Memory B cell (primary cell): Measurements from ENCODE around the gene GALNT10.

Experiments
- ATAC-seq: fragments of 150-1000 bp; cut with Tn5 transposase; 2 replicates; pipeline ENCODE4 v1.10.0; 2021; ENCODE audit warnings: low read depth, mild to moderate bottlenecking, moderate library complexity
- DNase-seq, 2 donors: peaks; one replicate each; pipeline ENCODE4 v3.0.0; 2022; ENCODE audit warnings: low spot score in 2 of 2
- H3K27ac Mint-ChIP-seq: one replicate; pipeline ENCODE4 v1.8.0; 2022; ENCODE audit warnings: mild to moderate bottlenecking, moderate library complexity, mixed read lengths
- H3K27me3 Mint-ChIP-seq: one replicate; pipeline ENCODE4 v1.8.0; 2022; ENCODE audit warnings: mixed read lengths
- H3K36me3 Mint-ChIP-seq: one replicate; pipeline ENCODE4 v1.8.0; 2022; ENCODE audit warnings: mild to moderate bottlenecking, mixed read lengths
- H3K4me1 Mint-ChIP-seq: one replicate; pipeline ENCODE4 v1.8.0; 2022; ENCODE audit warnings: mixed read lengths
- H3K4me3 Mint-ChIP-seq: one replicate; pipeline ENCODE4 v1.8.0; 2022; ENCODE audit warnings: mild to moderate bottlenecking, moderate library complexity, mixed read lengths
- H3K9me3 Mint-ChIP-seq: one replicate; pipeline ENCODE4 v1.8.0; 2022; ENCODE audit warnings: mixed read lengths

GALNT10 gene

DNA sequence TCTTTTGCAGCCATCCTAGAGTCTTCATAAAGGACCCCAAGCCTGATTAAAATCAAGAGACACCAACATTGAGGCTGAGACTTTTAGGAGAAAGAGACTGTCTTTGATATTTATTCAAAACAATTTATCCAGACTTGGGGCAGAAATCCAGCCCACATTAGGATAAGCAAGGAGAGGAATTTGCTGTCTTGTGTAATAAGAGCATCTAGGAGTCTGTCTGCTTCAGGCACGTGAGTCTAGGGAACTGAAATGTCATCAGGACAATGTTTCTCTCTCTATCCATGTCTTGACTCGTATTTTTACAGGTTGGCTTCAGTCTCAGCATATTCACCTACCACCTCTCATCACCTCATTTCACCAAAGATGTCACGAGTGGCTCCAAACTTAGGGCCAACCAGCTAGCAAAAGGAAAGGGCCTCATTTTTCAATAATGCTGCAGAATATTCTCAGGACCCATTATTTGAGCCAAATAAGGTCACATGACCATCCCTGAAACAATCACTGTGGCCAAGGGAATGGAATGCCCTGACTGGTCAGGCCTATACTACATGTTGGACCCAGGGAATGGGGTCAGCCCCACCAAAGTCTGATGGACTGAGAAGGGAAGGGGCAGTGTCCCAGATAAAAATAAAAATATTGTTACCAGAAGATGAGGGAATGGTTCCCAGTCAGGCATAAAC, 184.9 kb downstream of the GALNT10 start:
- Mint-ChIP-seq H3K4me3 (no peak overlapping the region), H3K4me1 (peaks cover 4% of the 10 kb centered on the region), H3K27me3 (no peaks in the 10 kb centered on the region), H3K9me3 (no peaks in the 10 kb centered on the region), H3K36me3 (peaks cover 37% of the 10 kb centered on the region), H3K27ac (no peak overlapping the region)
- DNase-seq (no peak), ATAC-seq (no peak)

DNA sequence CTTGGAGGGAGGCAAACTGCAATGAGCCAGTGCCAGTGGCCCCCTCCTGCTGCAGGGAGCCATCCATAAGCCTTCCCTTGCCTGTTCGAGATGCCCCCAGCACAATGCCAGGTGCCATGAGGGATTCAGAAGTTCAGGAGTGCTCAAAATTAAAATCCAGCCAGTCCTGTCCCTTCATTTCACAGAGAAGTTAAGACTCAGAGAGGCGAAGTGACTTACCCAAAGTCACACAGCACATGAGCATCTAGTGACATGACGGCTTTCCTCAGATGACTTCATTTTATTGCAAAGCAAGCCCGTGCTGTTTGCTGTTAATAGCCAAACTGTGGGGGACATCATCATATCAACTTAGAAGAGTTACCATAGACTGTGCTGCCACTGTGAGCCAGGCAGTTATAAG, 185.9 kb downstream of the GALNT10 start:
- Mint-ChIP-seq H3K27ac (peak overlapping the region; percentile 7), H3K9me3 (no peaks in the 10 kb centered on the region), H3K27me3 (no peaks in the 10 kb centered on the region), H3K36me3 (peaks cover 40% of the 10 kb centered on the region), H3K4me3 (no peak overlapping the region), H3K4me1 (peaks cover 4% of the 10 kb centered on the region)
- DNase-seq: no peak
- no peak for ATAC-seq

- Mint-ChIP-seq H3K4me3 (no peak overlapping the region), H3K9me3 (no peaks in the 10 kb centered on the region), H3K27ac (no peak overlapping the region), H3K27me3 (no peaks in the 10 kb centered on the region), H3K36me3 (peaks cover 45% of the 10 kb centered on the region), H3K4me1 (peaks cover 8% of the 10 kb centered on the region)
- DNase-seq: no peak
- ATAC-seq: no peak
These were observed 187.4 kb downstream of the GALNT10 start for GRCh38 chr5:154377754-154378533.

GRCh38 chr5:154380263-154380662, 189.7 kb downstream of the GALNT10 start:
- Mint-ChIP-seq H3K9me3 (no peaks in the 10 kb centered on the region), H3K4me1 (peaks cover 25% of the 10 kb centered on the region), H3K27me3 (no peaks in the 10 kb centered on the region), H3K27ac (no peak overlapping the region), H3K36me3 (peaks cover 52% of the 10 kb centered on the region), H3K4me3 (no peak overlapping the region)
- no peak for ATAC-seq
- no peak for DNase-seq

DNA sequence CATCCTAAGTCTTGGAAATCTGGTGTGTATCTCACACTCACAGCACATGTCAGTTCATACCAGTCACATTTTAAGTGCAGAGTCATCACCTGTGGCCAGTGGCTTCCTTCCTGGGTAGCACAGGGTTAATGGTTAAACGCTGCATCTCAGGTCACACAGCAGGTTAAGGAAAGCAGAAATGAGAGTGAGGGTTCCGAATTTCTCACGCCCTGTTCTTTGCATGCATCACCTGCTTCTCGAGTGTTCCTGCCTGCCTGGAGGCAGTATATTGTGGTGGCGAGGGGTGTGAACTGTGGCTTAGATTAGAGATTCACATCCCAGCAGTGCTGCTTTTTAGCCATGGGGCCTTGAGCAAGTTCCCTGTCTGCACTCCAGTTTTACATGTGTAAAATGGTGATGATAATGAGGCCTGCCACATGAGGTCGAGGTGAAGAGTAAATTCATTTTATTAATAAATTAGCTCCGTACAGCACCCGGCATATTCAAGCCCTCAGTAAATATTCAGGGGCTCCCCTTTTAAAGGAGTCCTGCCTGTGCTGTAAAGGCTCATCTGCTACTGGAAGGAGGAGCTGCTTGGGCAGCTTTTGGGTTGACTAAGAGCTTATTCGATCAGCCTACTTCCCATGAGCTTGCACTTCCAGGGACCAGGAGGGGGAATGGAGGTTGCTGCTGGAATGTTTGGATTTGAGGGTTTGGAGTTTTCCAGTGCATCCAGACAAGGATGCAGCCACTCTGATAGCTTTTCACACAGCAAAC, 194.1 kb downstream of the GALNT10 start:
- Mint-ChIP-seq H3K9me3 (no peaks in the 10 kb centered on the region), H3K36me3 (peaks cover 28% of the 10 kb centered on the region), H3K4me3 (peak overlapping the region; percentile 82), H3K27me3 (no peaks in the 10 kb centered on the region), H3K4me1 (peaks cover 25% of the 10 kb centered on the region), H3K27ac (peak overlapping the region; percentile 88)
- DNase-seq: peak; percentile 51 to 75
- ATAC-seq: peak; percentile 90

GRCh38 chr5:154385236-154385512, 194.6 kb downstream of the GALNT10 start:
- peak; percentile 73 for ATAC-seq
- Mint-ChIP-seq H3K27ac (peak overlapping the region; percentile 88), H3K9me3 (no peaks in the 10 kb centered on the region), H3K4me3 (peak overlapping the region; percentile 82), H3K4me1 (peaks cover 25% of the 10 kb centered on the region), H3K27me3 (no peaks in the 10 kb centered on the region), H3K36me3 (peaks cover 27% of the 10 kb centered on the region)
- peak in 1 of 2 donors; percentile 50 for DNase-seq

DNA sequence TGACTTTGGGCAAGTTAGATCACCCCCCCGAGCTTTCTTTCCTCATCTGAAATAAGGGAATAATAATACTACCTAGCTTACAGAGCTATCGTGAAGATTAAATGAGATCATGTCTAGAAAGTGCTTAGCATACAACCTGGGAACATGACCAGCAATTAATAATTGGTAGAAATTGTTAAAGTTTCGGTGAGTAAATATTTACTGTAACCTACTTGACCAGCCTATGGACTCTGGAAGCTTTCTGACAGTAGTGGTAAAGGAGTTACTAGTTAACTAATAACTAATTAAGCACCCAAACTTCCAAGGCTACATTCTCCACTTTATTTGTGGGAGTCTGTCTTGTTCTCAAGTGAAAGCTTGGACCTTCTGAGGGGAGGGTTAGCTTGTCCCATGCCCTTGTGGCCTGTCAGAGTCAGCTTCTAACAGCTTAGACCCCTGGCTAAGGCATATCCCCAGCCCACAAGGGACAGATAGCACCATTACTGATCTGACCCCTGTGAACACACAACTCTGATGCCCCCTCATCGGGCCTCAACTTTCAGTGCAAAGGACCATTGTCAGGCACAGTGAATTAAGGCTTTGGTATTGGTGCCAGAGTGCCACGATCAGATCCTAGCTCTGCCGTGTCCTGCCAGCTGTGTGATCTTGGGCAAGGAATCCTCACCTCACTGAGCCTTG, 196.6 kb downstream of the GALNT10 start:
- no peaks in the 10 kb centered on the region for H3K27me3 Mint-ChIP-seq
- peaks cover 21% of the 10 kb centered on the region for H3K4me1 Mint-ChIP-seq
- no peak for DNase-seq
- no peak for ATAC-seq
- H3K9me3 Mint-ChIP-seq: no peaks in the 10 kb centered on the region
- H3K4me3 Mint-ChIP-seq: no peak overlapping the region
- peaks cover 18% of the 10 kb centered on the region for H3K36me3 Mint-ChIP-seq
- H3K27ac Mint-ChIP-seq: peak overlapping the region; percentile 88

- ATAC-seq (no peak), DNase-seq (no peak)
- H3K27ac Mint-ChIP-seq: no peak overlapping the region
- peaks cover 19% of the 10 kb centered on the region for H3K4me1 Mint-ChIP-seq
- H3K36me3 Mint-ChIP-seq: peaks cover 23% of the 10 kb centered on the region
- no peak overlapping the region for H3K4me3 Mint-ChIP-seq
- H3K27me3 Mint-ChIP-seq: no peaks in the 10 kb centered on the region
- no peaks in the 10 kb centered on the region for H3K9me3 Mint-ChIP-seq
These were observed 198.3 kb downstream of the GALNT10 start for GRCh38 chr5:154388842-154389241.

DNA sequence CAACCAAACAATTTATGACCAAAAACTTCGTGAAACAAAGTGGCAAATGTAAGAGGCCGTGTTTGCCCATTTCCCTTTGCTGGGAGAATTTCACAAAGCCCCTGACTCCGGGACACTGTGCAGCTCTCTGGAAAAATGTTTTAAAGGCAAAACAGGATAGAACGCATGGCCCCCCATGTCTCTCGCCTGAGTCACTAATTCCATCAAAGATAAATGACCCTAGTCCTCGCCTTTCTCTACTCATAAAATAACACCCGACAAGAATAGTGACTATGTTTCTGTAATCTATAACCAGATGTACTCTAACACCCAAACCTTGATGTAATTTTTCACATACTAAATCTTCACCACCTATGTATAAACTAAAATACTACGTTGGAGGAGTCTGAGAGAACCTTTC, 199.6 kb downstream of the GALNT10 start:
- no peak for DNase-seq
- Mint-ChIP-seq H3K27me3 (no peaks in the 10 kb centered on the region), H3K27ac (no peak overlapping the region), H3K4me1 (peaks cover 10% of the 10 kb centered on the region), H3K36me3 (peaks cover 25% of the 10 kb centered on the region), H3K9me3 (no peaks in the 10 kb centered on the region), H3K4me3 (no peak overlapping the region)
- ATAC-seq: no peak

GRCh38 chr5:154390746-154391359, 200.3 kb downstream of the GALNT10 start:
- ATAC-seq (no peak), DNase-seq (no peak)
- peaks cover 11% of the 10 kb centered on the region for H3K4me1 Mint-ChIP-seq
- peaks cover 27% of the 10 kb centered on the region for H3K36me3 Mint-ChIP-seq
- H3K27me3 Mint-ChIP-seq: no peaks in the 10 kb centered on the region
- H3K9me3 Mint-ChIP-seq: no peaks in the 10 kb centered on the region
- H3K4me3 Mint-ChIP-seq: no peak overlapping the region
- no peak overlapping the region for H3K27ac Mint-ChIP-seq

DNA sequence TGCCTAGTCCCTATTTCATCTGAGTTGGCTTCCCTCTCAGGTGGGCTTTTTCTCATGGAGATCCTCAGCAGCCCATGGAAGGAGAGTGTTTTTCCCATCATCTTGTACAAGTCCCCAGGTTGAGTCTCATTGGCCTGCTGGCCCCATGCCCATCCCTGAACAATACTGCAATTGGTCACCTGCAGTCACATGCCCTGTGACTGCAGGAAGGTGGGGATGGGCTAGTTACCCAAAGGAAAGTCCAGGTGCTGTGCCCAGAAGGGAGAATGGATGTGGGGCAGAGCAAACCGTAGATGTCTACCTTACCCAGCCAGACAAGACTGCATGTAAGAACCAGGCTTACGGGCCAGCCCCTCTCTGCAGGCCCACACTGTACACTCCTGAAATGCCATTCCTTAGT, 201.3 kb downstream of the GALNT10 start:
- Mint-ChIP-seq H3K9me3 (no peaks in the 10 kb centered on the region), H3K4me3 (no peak overlapping the region), H3K4me1 (peaks cover 16% of the 10 kb centered on the region), H3K27me3 (no peaks in the 10 kb centered on the region), H3K27ac (peak overlapping the region; percentile 15), H3K36me3 (peaks cover 31% of the 10 kb centered on the region)
- ATAC-seq (no peak), DNase-seq (no peak)

GRCh38 chr5:154393850-154394249, 203.3 kb downstream of the GALNT10 start:
- H3K4me1 Mint-ChIP-seq: peaks cover 16% of the 10 kb centered on the region
- H3K27ac Mint-ChIP-seq: peak overlapping the region; percentile 40
- H3K36me3 Mint-ChIP-seq: peaks cover 33% of the 10 kb centered on the region
- no peaks in the 10 kb centered on the region for H3K27me3 Mint-ChIP-seq
- no peak overlapping the region for H3K4me3 Mint-ChIP-seq
- DNase-seq (no peak), ATAC-seq (no peak)
- no peaks in the 10 kb centered on the region for H3K9me3 Mint-ChIP-seq

- no peaks in the 10 kb centered on the region for H3K27me3 Mint-ChIP-seq
- no peaks in the 10 kb centered on the region for H3K9me3 Mint-ChIP-seq
- no peak for ATAC-seq
- peaks cover 16% of the 10 kb centered on the region for H3K4me1 Mint-ChIP-seq
- H3K36me3 Mint-ChIP-seq: peaks cover 33% of the 10 kb centered on the region
- DNase-seq: no peak
- no peak overlapping the region for H3K27ac Mint-ChIP-seq
- H3K4me3 Mint-ChIP-seq: no peak overlapping the region
These were observed 203.8 kb downstream of the GALNT10 start for GRCh38 chr5:154394307-154394706.
